ENCODE data around the gene UBA1.
"Not testable (repeated sequence)": the region's sequence is repeated elsewhere in the genome, so short reads cannot be mapped to it uniquely, and the experiment has no call there.

The UBA1 gene

DNA sequence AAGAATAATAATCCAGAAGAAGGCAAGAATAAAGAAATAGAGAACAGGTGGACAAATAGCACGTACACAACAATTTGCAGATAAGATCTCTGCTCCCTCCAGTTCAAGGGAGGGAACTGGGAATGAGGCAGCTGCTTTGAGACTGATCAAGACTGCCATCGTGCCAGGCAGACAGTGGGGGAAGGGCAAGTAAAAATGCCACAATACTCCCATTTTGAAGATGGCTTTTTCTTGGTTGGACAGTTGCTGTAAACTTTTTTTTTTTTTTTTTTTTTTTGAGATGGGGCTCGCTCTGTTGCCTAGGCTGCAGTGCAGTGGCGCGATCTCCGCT is 56.4 kb downstream of the UBA1 start:
- H3K27me3 ChIP-seq (ENCODE audit: insufficient read depth, poor library complexity, severe bottlenecking): no peaks in the 10 kb centered on the region
- DNase-seq (ENCODE audit: low read depth in 1 of 2, low spot score in 1 of 2): no peak
- no peak overlapping the region for H3K4me3 ChIP-seq (replicated peaks; ENCODE audit: insufficient read depth, low read length)
- TF ChIP-seq POLR2AphosphoS5 (IDR thresholded peaks at IDR 0.05; ENCODE audit: low read depth): no peak
- TF ChIP-seq SPI1 (IDR thresholded peaks at IDR 0.05; ENCODE audit: borderline replicate concordance, low read depth): no peak
- no peak overlapping the region for H3K27ac ChIP-seq (replicated peaks)

DNA sequence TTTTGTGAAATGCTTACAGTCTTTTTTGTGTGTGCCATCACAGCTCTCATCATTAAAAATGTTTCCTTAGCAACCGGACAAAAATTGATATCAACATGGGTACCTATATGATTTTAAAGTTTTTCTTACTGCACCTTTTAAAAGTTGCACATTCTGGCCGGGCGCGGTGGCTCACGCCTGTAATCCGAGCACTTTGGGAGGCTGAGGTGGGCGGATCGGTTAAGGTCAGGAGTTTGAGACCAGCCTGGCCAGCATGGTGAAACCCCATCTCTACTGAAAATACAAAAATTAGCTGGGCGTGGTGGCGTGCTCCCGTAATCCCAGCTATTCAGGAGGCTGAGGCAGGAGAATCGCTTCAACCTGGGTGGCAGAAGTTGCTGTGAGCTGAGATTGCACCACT is 64.0 kb downstream of the UBA1 start:
- H3K4me3 ChIP-seq (replicated peaks; ENCODE audit: insufficient read depth, low read length); H3K27ac ChIP-seq (replicated peaks); DNase-seq (ENCODE audit: low read depth in 1 of 2, low spot score in 1 of 2); H3K27me3 ChIP-seq (ENCODE audit: insufficient read depth, poor library complexity, severe bottlenecking): not testable (repeated sequence)

Data from HL-60 (cell line).